ENCODE data around the gene TOE1.

The TOE1 gene

DNA sequence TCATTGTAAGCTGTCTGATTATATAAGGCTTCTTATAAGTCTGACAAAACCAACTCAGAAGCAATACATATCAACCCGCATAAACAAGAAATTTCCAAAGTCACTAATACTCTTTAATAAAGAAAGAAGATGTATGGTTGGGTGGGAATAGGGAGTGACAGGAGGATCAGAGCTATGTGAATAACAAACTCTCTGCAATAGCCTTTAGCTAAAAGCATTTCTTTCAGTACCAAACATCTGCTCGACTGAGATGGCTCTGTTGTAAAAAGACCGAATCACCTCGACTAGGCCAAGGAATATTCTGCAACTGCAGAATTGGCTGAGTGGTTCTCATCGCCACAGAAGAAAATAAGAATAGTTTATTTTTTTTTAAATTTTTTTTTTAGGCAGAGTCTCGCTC, 39.6 kb downstream of the TOE1 start (continued):
- TF ChIP-seq ZBTB26 (tag by site-specific recombination; optimal IDR thresholded peaks at IDR 0.05) = no peak

DNA sequence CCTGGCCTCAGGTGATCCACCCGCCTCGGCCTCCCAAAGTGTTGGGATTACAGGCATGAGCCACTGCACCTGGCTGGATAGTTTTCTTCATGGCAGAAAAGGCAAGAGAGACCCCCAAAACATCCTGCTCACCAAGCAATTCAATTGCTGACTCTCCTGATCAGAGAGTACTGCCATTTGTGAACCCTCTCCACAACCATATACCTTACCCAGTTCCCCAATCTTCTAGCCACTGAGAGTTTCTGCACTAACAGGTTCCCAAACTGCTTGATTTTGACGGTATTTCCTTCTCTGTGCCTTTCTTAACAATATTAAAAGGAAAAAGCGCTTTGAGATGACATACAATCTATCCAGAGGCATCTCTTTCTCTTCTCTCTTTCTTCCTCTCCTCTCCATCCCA, 40.2 kb downstream of the TOE1 start:
- Histone ChIP-seq H3K36me3 (ENCODE audit: control insufficient read depth in 2 of 2, insufficient read depth in 1 of 2, low read length in 2 of 2) (no peaks in the 10 kb centered on the region), H3K27ac (ENCODE audit: extremely low read depth, low read depth, low read length) (no peak overlapping the region), H3K4me1 (ENCODE audit: control insufficient read depth, insufficient read depth, low read length) (peaks cover 3% of the 10 kb centered on the region; the same call in 1 of the 2 replicates), H3K9me3 (ENCODE audit: control insufficient read depth, insufficient read depth, low read depth, low read length) (no peaks in the 10 kb centered on the region), H3K4me3 (ENCODE audit: low read depth, low read length) (no peak overlapping the region)
- POLR2A ChIA-PET = no interaction called here
- TF ChIP-seq ZNF266 (tag by site-specific recombination; IDR thresholded peaks at IDR 0.05; ENCODE audit: low read depth) = no peak
- no peak for TF ChIP-seq ZNF404 (tag by site-specific recombination; IDR thresholded peaks at IDR 0.05)
- TF ChIP-seq ZBTB6 (tag by site-specific recombination; IDR thresholded peaks at IDR 0.05) = no peak
- no peak for TF ChIP-seq ZNF747 (tag by site-specific recombination; IDR thresholded peaks at IDR 0.05)
- TF ChIP-seq, protein P1, sequence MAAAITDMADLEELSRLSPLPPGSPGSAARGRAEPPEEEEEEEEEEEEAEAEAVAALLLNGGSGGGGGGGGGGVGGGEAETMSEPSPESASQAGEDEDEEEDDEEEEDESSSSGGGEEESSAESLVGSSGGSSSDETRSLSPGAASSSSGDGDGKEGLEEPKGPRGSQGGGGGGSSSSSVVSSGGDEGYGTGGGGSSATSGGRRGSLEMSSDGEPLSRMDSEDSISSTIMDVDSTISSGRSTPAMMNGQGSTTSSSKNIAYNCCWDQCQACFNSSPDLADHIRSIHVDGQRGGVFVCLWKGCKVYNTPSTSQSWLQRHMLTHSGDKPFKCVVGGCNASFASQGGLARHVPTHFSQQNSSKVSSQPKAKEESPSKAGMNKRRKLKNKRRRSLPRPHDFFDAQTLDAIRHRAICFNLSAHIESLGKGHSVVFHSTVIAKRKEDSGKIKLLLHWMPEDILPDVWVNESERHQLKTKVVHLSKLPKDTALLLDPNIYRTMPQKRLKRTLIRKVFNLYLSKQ (tag by site-specific recombination; IDR thresholded peaks at IDR 0.05; ENCODE audit: borderline replicate concordance) = no peak
- TF ChIP-seq ZNF707 (tag by site-specific recombination; IDR thresholded peaks at IDR 0.05) = no peak
- no peak for TF ChIP-seq ZNF324 (tag by site-specific recombination; IDR thresholded peaks at IDR 0.05)
- no peak for TF ChIP-seq ZNF157 (tag by site-specific recombination; IDR thresholded peaks at IDR 0.05)
- TF ChIP-seq OVOL3 (tag by site-specific recombination; IDR thresholded peaks at IDR 0.05) = no peak
- no peak for TF ChIP-seq ZNF37A (tag by site-specific recombination; IDR thresholded peaks at IDR 0.05)
- TF ChIP-seq ZXDB (tag by site-specific recombination; IDR thresholded peaks at IDR 0.05) = no peak
- no peak for TF ChIP-seq ZNF624 (tag by site-specific recombination; IDR thresholded peaks at IDR 0.05)
- no peak for TF ChIP-seq TSHZ1 (tag by site-specific recombination; IDR thresholded peaks at IDR 0.05; ENCODE audit: borderline replicate concordance)
- CTCF ChIA-PET = interaction anchor here (0.8 kb wide), 1 partner anchor 20 kb away, joined by 5 read pairs; no protein-coding TSS in a partner anchor

DNA sequence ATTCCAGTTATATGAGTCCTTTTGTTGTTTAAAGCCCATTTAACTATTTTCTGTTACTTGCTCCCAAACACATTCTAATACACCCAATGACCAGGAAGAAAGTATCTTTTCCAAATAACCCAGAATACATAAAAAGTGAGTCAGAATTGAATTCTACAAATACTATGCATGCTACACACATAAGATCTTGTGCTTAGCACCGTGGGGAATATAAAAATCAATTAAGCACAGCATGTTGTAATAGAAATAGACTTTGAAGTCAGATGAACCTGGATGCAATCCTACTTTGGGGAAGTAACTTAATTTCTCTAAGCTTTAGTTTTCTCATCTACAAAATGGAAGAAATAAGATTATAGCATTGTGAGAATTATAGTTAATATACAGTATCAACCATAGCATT, 40.8 kb downstream of the TOE1 start:
- Histone ChIP-seq H3K4me3 (ENCODE audit: low read depth, low read length) (no peak overlapping the region), H3K36me3 (ENCODE audit: control insufficient read depth in 2 of 2, insufficient read depth in 1 of 2, low read length in 2 of 2) (no peaks in the 10 kb centered on the region), H3K27ac (ENCODE audit: extremely low read depth, low read depth, low read length) (no peak overlapping the region), H3K4me1 (ENCODE audit: control insufficient read depth, insufficient read depth, low read length) (peaks cover 2% of the 10 kb centered on the region; the same call in 1 of the 2 replicates), H3K9me3 (ENCODE audit: control insufficient read depth, insufficient read depth, low read depth, low read length) (no peaks in the 10 kb centered on the region)
- ChIA-PET CTCF (no interaction called here), POLR2A (no interaction called here)
- TF ChIP-seq IKZF3 (tag by site-specific recombination; IDR thresholded peaks at IDR 0.05) = no peak
- TF ChIP-seq ZNF416 (tag by site-specific recombination; IDR thresholded peaks at IDR 0.05) = no peak
- no peak for TF ChIP-seq ZNF558 (tag by site-specific recombination; IDR thresholded peaks at IDR 0.05)
- TF ChIP-seq HOXD13 (CRISPR knock-in tag; IDR thresholded peaks at IDR 0.05; ENCODE audit: borderline replicate concordance) = no peak
- no peak for TF ChIP-seq ZSCAN30 (tag by site-specific recombination; IDR thresholded peaks at IDR 0.05)
- TF ChIP-seq ZNF629 (tag by site-specific recombination; IDR thresholded peaks at IDR 0.05) = no peak
- no peak for TF ChIP-seq ZSCAN16 (tag by site-specific recombination; IDR thresholded peaks at IDR 0.05)
- TF ChIP-seq YY2 (tag by site-specific recombination; IDR thresholded peaks at IDR 0.05) = no peak
- TF ChIP-seq ZNF488 (tag by site-specific recombination; IDR thresholded peaks at IDR 0.05) = no peak
- no peak for TF ChIP-seq PRDM1 (tag by site-specific recombination; IDR thresholded peaks at IDR 0.05)
- no peak for TF ChIP-seq ZNF239 (tag by site-specific recombination; IDR thresholded peaks at IDR 0.05)
- no peak for TF ChIP-seq ZNF433 (tag by site-specific recombination; IDR thresholded peaks at IDR 0.05; ENCODE audit: low read depth)

Measured in HEK293 (cell line).